T-cell (primary cell): ENCODE data around the gene PRH1. TPM values are rescaled to one million over a fixed set of nuclear protein-coding genes. Genes with fewer than 3 reads are reported as not detected.

ENCODE experiments used
- ATAC-seq, 4 experiments: fragments of 200-7000 bp in 3 of 4; fragments of 150-1000 bp in 1 of 4; cut with Tn5 transposase; replicated peaks in 1 of 4; 1 replicate in 3 of 4; 2 replicates in 1 of 4; pipeline ENCODE4 v1.10.0; 2021; ENCODE audit warnings: moderate library complexity in 3 of 4, mild to moderate bottlenecking in 2 of 4, moderate number of reproducible peaks in 1 of 4
- CTCF ChIA-PET, 2 donors: fragments of 300-600 bp; sonication (Branson Sonifier 250); formaldehyde crosslinking; loops; one replicate each; lab custom pipeline; 2022; ENCODE audit warnings: antibody characterized with exemption in 2 of 2; lab: Charles Lee
- POLR2A ChIA-PET, 2 donors: fragments of 300-600 bp; sonication (Branson Sonifier 250); formaldehyde crosslinking; loops; one replicate each; lab custom pipeline; 2022; ENCODE audit warnings: antibody characterized with exemption in 2 of 2; lab: Charles Lee
- DNase-seq, 35 experiments: peaks; one replicate each; pipeline versions ENCODE4 v3.0.0 to v3.0.0-alpha.2; 2013 to 2023
- H3K27ac ChIP-seq: one replicate; pipeline ENCODE4 v1.5.1; 2013; ENCODE audit warnings: low read length
- H3K27me3 ChIP-seq, 2 experiments: replicated peaks in 1 of 2; 1 replicate in 1 of 2; 2 replicates in 1 of 2; pipeline versions ENCODE4 v1.6.1 to v1.7.0; 2013; ENCODE audit warnings: low read length in 1 of 2, mixed read lengths in 1 of 2; ENCODE audit not compliant: control insufficient read depth in 2 of 2, insufficient read depth in 2 of 2; ENCODE audit errors: extremely low read depth in 1 of 2
- H3K36me3 ChIP-seq, 2 donors: 1 replicate in 1 of 2; 2 replicates in 1 of 2; pipeline versions ENCODE4 v1.6.1 to v1.7.0; 2013; ENCODE audit warnings: low read length in 1 of 2; ENCODE audit not compliant: control insufficient read depth in 2 of 2, insufficient read depth in 1 of 2; ENCODE audit errors: extremely low read depth in 1 of 2
- H3K4me1 ChIP-seq, 2 experiments: 1 replicate in 1 of 2; 2 replicates in 1 of 2; pipeline versions ENCODE4 v1.6.1 to v1.7.0; 2013; ENCODE audit warnings: low read length in 2 of 2, mixed read lengths in 1 of 2; ENCODE audit not compliant: insufficient read depth in 2 of 2, control insufficient read depth in 1 of 2; ENCODE audit errors: extremely low read depth in 1 of 2
- H3K4me3 ChIP-seq, 2 donors: 1 replicate in 1 of 2; 2 replicates in 1 of 2; pipeline versions ENCODE4 v1.5.1 to v1.7.0; 2013; ENCODE audit warnings: mild to moderate bottlenecking in 2 of 2, low read length in 1 of 2, moderate library complexity in 1 of 2; ENCODE audit not compliant: control insufficient read depth in 1 of 2; ENCODE audit errors: extremely low read depth in 1 of 2
- H3K9me3 ChIP-seq: 2 replicates; pipeline ENCODE4 v1.7.0; 2013
- H3K27ac Mint-ChIP-seq, 2 donors: one replicate each; pipeline ENCODE4 v1.8.0; 2020 to 2021; ENCODE audit warnings: mild to moderate bottlenecking in 2 of 2, mixed read lengths in 2 of 2
- H3K27me3 Mint-ChIP-seq, 2 donors: one replicate each; pipeline ENCODE4 v1.8.0; 2021 to 2022; ENCODE audit warnings: mixed read lengths in 2 of 2
- H3K36me3 Mint-ChIP-seq: one replicate; pipeline ENCODE4 v1.8.0; 2021; ENCODE audit warnings: mixed read lengths
- H3K4me1 Mint-ChIP-seq, 3 donors: one replicate each; pipeline ENCODE4 v1.8.0; 2020 to 2022; ENCODE audit warnings: mixed read lengths in 3 of 3, mild to moderate bottlenecking in 1 of 3
- H3K4me3 Mint-ChIP-seq, 3 donors: one replicate each; pipeline ENCODE4 v1.8.0; 2020 to 2022; ENCODE audit warnings: mild to moderate bottlenecking in 3 of 3, mixed read lengths in 3 of 3, moderate library complexity in 3 of 3
- H3K9me3 Mint-ChIP-seq, 3 donors: one replicate each; pipeline ENCODE4 v1.8.0; 2020 to 2022; ENCODE audit warnings: mixed read lengths in 3 of 3
- WGBS: methylation state at CpG from one replicate; pipeline ENCODE4 v1.1.5; 2013; ENCODE audit warnings: missing lambda C conversion rate; ENCODE audit not compliant: insufficient coverage; 5-methylcytosine and 5-hydroxymethylcytosine counted together
- total RNA-seq, 35 experiments: library from RNA in 6 of 35; stranded (reverse) in 6 of 35; fragments of 120-200 nt in 1 of 35; gene quantifications; one replicate each; pipeline versions ENCODE4 v1.2.1 to v1.2.4 and lab custom pipeline; 2013 to 2026

Gene PRH1
- total RNA-seq, 5 donors from 2014 or later (not counting 1 experiment from before 2014, with no cell fraction given), result 19.2 to 42.4 (median 24.7) TPM

DNA sequence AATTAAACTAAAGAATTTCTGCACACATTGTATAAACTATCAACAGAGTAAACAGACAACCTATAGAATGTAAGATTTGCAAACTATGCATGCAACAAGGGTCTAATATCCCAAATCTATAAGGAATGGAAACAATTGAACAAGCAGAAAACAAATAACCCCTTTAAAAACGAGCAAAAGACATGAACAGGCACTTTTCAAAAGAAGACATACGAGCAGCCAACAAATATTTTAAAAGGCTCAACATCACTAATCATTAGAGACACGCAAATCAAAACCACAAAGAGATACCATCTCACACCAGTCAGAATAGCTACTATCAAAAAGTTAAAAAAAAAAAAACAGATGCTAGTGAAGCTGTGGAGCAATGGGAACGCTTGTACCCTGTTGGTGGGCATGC, 20.6 kb upstream of the PRH1 start:
- no peak for DNase-seq
- no peaks in the 10 kb centered on the region for H3K4me1 ChIP-seq
- ATAC-seq, result no peak
- WGBS, result no CpG with 5 or more reads among the region's 4 CpGs
- POLR2A ChIA-PET, result no interaction called here
- no peak overlapping the region for H3K27ac ChIP-seq
- no peak overlapping the region for H3K4me3 ChIP-seq
- H3K27me3 ChIP-seq, result no peaks in the 10 kb centered on the region
- H3K4me3 Mint-ChIP-seq, result no peak overlapping the region
- H3K9me3 Mint-ChIP-seq, result peaks cover 11 to 49% (median 26%) of the 10 kb centered on the region in 3 donors
- peaks cover 74% of the 10 kb centered on the region for H3K36me3 Mint-ChIP-seq
- H3K9me3 ChIP-seq, result no peaks in the 10 kb centered on the region
- no peak overlapping the region for H3K27ac Mint-ChIP-seq
- H3K4me1 Mint-ChIP-seq, result no peaks in the 10 kb centered on the region
- H3K27me3 Mint-ChIP-seq, result no peaks in the 10 kb centered on the region
- CTCF ChIA-PET, result no interaction called here
- H3K36me3 ChIP-seq, result peaks cover 0 to 5% of the 10 kb centered on the region in 2 donors

GRCh38 chr12:10901427-10901826, 17.4 kb upstream of the PRH1 start:
- WGBS, result no CpG with 5 or more reads among the region's 1 CpG
- peaks cover 11 to 44% (median 23%) of the 10 kb centered on the region in 3 donors for H3K9me3 Mint-ChIP-seq
- Histone ChIP-seq H3K9me3 (no peaks in the 10 kb centered on the region), H3K27ac (no peak overlapping the region), H3K36me3 (peaks cover 0 to 5% of the 10 kb centered on the region in 2 donors), H3K4me3 (no peak overlapping the region), H3K4me1 (no peaks in the 10 kb centered on the region), H3K27me3 (no peaks in the 10 kb centered on the region)
- no peaks in the 10 kb centered on the region for H3K4me1 Mint-ChIP-seq
- no peak for ATAC-seq
- H3K36me3 Mint-ChIP-seq, result peaks cover 70% of the 10 kb centered on the region
- DNase-seq, result no peak
- no peaks in the 10 kb centered on the region for H3K27me3 Mint-ChIP-seq
- H3K4me3 Mint-ChIP-seq, result no peak overlapping the region
- ChIA-PET CTCF (no interaction called here), POLR2A (no interaction called here)
- no peak overlapping the region for H3K27ac Mint-ChIP-seq

- H3K36me3 Mint-ChIP-seq, result peaks cover 68% of the 10 kb centered on the region
- CTCF ChIA-PET, result no interaction called here
- POLR2A ChIA-PET, result no interaction called here
- no peaks in the 10 kb centered on the region for H3K4me1 Mint-ChIP-seq
- DNase-seq, result no peak
- no peak overlapping the region for H3K4me3 Mint-ChIP-seq
- H3K4me3 ChIP-seq, result no peak overlapping the region
- peaks cover 0 to 5% of the 10 kb centered on the region in 2 donors for H3K36me3 ChIP-seq
- H3K27me3 ChIP-seq, result no peaks in the 10 kb centered on the region
- no peak overlapping the region for H3K27ac Mint-ChIP-seq
- H3K27me3 Mint-ChIP-seq, result no peaks in the 10 kb centered on the region
- H3K9me3 ChIP-seq, result no peaks in the 10 kb centered on the region
- 100% methylated on average over 1 of the region's 1 CpG for WGBS
- H3K27ac ChIP-seq, result no peak overlapping the region
- H3K9me3 Mint-ChIP-seq, result peaks cover 11 to 43% (median 22%) of the 10 kb centered on the region in 3 donors
- H3K4me1 ChIP-seq, result no peaks in the 10 kb centered on the region
- no peak for ATAC-seq
Observed at GRCh38 chr12:10900972-10901371, 16.9 kb upstream of the PRH1 start.

DNA sequence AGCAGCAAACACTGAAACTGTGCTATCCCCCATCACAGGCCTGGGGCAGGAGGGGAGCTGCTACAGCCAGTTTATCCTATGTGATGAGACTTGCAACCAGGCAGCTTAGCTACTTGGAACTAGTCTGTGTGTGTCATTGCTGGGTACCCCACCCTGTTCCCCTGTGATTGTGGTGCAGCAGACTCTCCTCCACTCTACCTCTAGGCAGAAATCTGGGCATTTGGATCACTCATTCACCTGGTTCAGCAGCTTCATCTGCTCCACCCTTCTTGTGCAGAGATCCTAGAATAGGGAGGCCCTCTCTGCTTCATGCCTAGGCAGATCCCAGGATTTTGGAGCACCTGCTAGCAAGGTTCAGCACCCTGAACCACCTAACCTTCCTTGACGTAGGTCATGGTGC, 16.5 kb upstream of the PRH1 start:
- ATAC-seq (no peak), DNase-seq (no peak)
- 100% methylated on average over 1 of the region's 1 CpG for WGBS
- CTCF ChIA-PET, result interaction anchor here in 1 of 2 donors (0.6 kb wide), 1 partner anchor 668 kb away, joined by 6 read pairs; no protein-coding TSS in a partner anchor
- Mint-ChIP-seq H3K36me3 (peaks cover 63% of the 10 kb centered on the region), H3K4me3 (no peak overlapping the region), H3K27ac (no peak overlapping the region), H3K27me3 (no peaks in the 10 kb centered on the region), H3K4me1 (no peaks in the 10 kb centered on the region), H3K9me3 (peaks cover 11 to 39% (median 22%) of the 10 kb centered on the region in 3 donors)
- Histone ChIP-seq H3K36me3 (peaks cover 0 to 5% of the 10 kb centered on the region in 2 donors), H3K4me1 (no peaks in the 10 kb centered on the region), H3K9me3 (no peaks in the 10 kb centered on the region), H3K27me3 (no peaks in the 10 kb centered on the region), H3K27ac (no peak overlapping the region), H3K4me3 (no peak overlapping the region)
- POLR2A ChIA-PET, result no interaction called here

GRCh38 chr12:10896854-10897253, 12.8 kb upstream of the PRH1 start:
- Histone ChIP-seq H3K36me3 (peaks cover 0 to 5% of the 10 kb centered on the region in 2 donors), H3K4me1 (no peaks in the 10 kb centered on the region), H3K27ac (no peak overlapping the region), H3K9me3 (no peaks in the 10 kb centered on the region), H3K27me3 (no peaks in the 10 kb centered on the region), H3K4me3 (no peak overlapping the region)
- no peaks in the 10 kb centered on the region for H3K27me3 Mint-ChIP-seq
- no peaks in the 10 kb centered on the region for H3K4me1 Mint-ChIP-seq
- no peak for DNase-seq
- POLR2A ChIA-PET, result interaction anchor here in 1 of 2 donors (0.7 kb wide), 1 partner anchor 1802 kb away, joined by 5 read pairs; no protein-coding TSS in a partner anchor
- H3K27ac Mint-ChIP-seq, result no peak overlapping the region
- CTCF ChIA-PET, result no interaction called here
- ATAC-seq, result no peak
- H3K9me3 Mint-ChIP-seq, result peaks cover 2 to 8% (median 2%) of the 10 kb centered on the region in 3 donors
- WGBS, result no CpG with 5 or more reads among the region's 5 CpGs
- peaks cover 55% of the 10 kb centered on the region for H3K36me3 Mint-ChIP-seq
- H3K4me3 Mint-ChIP-seq, result no peak overlapping the region

DNA sequence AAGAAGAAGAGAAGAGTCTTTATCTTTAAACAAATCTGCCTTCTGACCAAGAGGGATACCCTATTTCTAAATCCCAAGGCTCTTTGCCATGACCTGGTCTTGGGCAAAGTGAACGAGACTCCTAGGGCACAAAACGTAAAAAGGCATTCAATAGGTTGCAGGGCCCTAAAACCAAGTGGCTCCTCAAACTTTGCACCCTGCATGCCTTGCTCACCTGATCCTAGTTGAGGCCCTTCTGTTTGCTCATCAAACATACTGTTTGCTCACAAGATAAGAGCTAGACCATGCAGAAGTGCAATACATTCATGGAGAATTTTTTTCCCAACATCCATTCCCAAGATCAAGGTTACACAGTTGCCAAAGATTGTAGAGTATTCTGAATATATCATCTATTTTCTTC, 7.9 kb upstream of the PRH1 start:
- no peaks in the 10 kb centered on the region for H3K4me1 Mint-ChIP-seq
- ChIA-PET CTCF (no interaction called here), POLR2A (no interaction called here)
- Histone ChIP-seq H3K9me3 (no peaks in the 10 kb centered on the region), H3K27ac (no peak overlapping the region), H3K36me3 (no peaks in the 10 kb centered on the region), H3K4me1 (no peaks in the 10 kb centered on the region), H3K27me3 (no peaks in the 10 kb centered on the region), H3K4me3 (no peak overlapping the region)
- H3K4me3 Mint-ChIP-seq, result no peak overlapping the region
- DNase-seq (no peak), ATAC-seq (no peak)
- no peak overlapping the region for H3K27ac Mint-ChIP-seq
- peaks cover 29% of the 10 kb centered on the region for H3K36me3 Mint-ChIP-seq
- no peaks in the 10 kb centered on the region for H3K27me3 Mint-ChIP-seq
- no peaks in the 10 kb centered on the region for H3K9me3 Mint-ChIP-seq
- 100% methylated on average over 2 of the region's 2 CpGs for WGBS

- ATAC-seq, result no peak
- Histone ChIP-seq H3K27ac (no peak overlapping the region), H3K27me3 (no peaks in the 10 kb centered on the region), H3K4me3 (no peak overlapping the region), H3K36me3 (no peaks in the 10 kb centered on the region), H3K9me3 (no peaks in the 10 kb centered on the region), H3K4me1 (no peaks in the 10 kb centered on the region)
- Mint-ChIP-seq H3K4me1 (no peaks in the 10 kb centered on the region), H3K4me3 (no peak overlapping the region), H3K36me3 (peaks cover 34% of the 10 kb centered on the region), H3K9me3 (no peaks in the 10 kb centered on the region), H3K27ac (no peak overlapping the region), H3K27me3 (no peaks in the 10 kb centered on the region)
- ChIA-PET CTCF (no interaction called here), POLR2A (no interaction called here)
- DNase-seq, result no peak
Observed at GRCh38 chr12:10889226-10889625, 5.2 kb upstream of the PRH1 start.
